A549 treated with AZD9567 at 1 μM for 4 hours (cell line): ENCODE data around the gene C10orf120. TPM values are rescaled to one million over a fixed set of nuclear protein-coding genes. Genes with fewer than 3 reads are reported as not detected.

Experiments
- total RNA-seq: library from RNA; stranded (reverse); fragments of 200-300 nt; extraction: Qiagen RNA extraction; gene quantifications from 5 replicates; pipeline ENCODE4 v1.2.3, GENCODE V29; 2022; ENCODE audit not compliant: insufficient read depth

C10orf120 gene
- not detected in 5 replicates for total RNA-seq

GRCh38 chr10:122699796-122700455 lies at the start of gene C10orf120:
TSS of gene C10orf120 (minus strand) at chr10:122699846. CDS start at chr10:122699790, 56 bp downstream.

Other genes starting within 250 kb of the C10orf120 start
- not detected in 5 replicates for gene ARMS2, start 245.2 kb downstream of the C10orf120 start, total RNA-seq
- 38.4 to 61.5 TPM (median 52.2 TPM) in 5 replicates for gene HTRA1, start 238.3 kb downstream of the C10orf120 start, total RNA-seq
- 0.10 to 0.15 TPM (median 0.14 TPM) in 4 of 5 replicates, not detected in the other for gene DMBT1, start 139.1 kb downstream of the C10orf120 start, total RNA-seq
- gene CUZD1, start 146.0 kb upstream of the C10orf120 start, total RNA-seq: 1.2 to 1.9 TPM (median 1.3 TPM) in 5 replicates
- gene FAM24B, start 179.7 kb upstream of the C10orf120 start, total RNA-seq: 6.6 to 13.4 TPM (median 11.2 TPM) in 5 replicates
- gene FAM24A, start 210.8 kb upstream of the C10orf120 start, total RNA-seq: not detected in 5 replicates